Forelimb muscle (tissue), 1 donor: ENCODE data around the gene MYCL. TPM values are rescaled to one million over a fixed set of nuclear protein-coding genes. Genes with fewer than 3 reads are reported as not detected.

Experiments used
- DNase-seq: peaks from one replicate; pipeline ENCODE4 v3.0.0-alpha.2; 2013; ENCODE audit warnings: low read depth
- polyA plus RNA-seq: library from polyadenylated mRNA; unstranded; fragments of 120-200 nt; gene quantifications from one replicate; pipeline ENCODE4 v1.2.1, GENCODE V29; 2013; ENCODE audit not compliant: insufficient read length

MYCL gene
- polyA plus RNA-seq, 1 donor = 2.5 TPM

DNA sequence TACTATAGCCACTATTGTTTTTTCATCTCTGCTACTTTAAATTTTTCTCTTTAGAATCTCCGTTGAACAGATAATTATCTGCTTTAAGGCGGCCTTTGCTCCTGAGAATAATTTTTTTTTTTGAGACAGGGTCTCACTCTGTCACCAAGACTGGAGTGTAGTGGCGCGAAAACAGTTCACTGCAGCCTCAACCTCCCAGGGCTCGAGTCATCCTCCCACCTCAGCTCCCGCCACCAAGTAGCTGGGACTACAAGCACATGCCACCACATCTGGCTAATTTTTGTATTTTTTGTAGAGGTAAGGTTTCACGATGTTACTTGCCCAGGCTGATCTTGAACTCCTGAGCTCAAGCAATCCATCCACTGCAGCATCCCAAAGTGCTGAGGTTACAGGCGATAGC, 47.0 kb downstream of the MYCL start:
- DNase-seq = no peak

DNA sequence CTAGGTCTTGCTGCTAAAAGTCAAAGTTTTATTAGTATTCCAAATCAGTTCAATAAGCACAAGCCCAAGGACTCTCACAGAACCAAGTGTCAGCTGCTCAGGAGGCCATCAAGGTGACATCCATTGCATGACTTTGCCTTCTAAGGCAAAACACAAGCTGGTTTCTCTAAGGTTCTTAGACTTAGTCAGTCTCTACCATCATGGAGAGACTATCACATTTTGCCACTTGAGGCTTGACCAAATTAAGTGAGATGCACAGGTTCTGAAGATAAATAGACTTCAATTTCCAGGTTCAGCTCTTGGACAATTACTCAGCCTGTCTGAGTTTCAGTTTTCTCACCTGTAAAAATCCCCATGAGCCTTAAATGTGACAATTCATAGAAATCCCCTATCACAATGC, 47.4 kb downstream of the MYCL start:
- DNase-seq = no peak

- no peak for DNase-seq
These were observed 48.8 kb downstream of the MYCL start for GRCh38 chr1:39852876-39853275.

- no peak for DNase-seq
These were observed 49.4 kb downstream of the MYCL start for GRCh38 chr1:39852214-39852791.

GRCh38 chr1:39850606-39851216, 51.0 kb downstream of the MYCL start:
- DNase-seq = no peak

DNA sequence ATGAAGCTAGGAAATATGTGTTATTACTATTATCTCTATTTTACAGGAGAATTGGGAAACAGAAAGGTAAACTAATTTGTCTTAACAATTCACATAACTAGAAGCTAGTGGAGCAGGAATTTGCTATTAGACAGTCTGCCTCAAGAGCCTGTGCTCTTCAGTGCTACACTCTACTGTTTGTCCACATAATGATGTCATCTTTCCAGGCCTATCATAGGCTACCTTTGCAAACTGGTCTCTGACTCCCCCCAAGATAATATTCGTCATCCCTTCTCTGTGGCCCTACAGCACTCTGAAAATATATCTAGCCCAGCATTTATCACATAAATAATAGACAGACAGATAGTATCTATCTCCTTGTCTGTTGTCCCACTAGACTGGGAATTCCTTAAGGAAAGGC, 52.5 kb downstream of the MYCL start:
- DNase-seq = no peak

DNA sequence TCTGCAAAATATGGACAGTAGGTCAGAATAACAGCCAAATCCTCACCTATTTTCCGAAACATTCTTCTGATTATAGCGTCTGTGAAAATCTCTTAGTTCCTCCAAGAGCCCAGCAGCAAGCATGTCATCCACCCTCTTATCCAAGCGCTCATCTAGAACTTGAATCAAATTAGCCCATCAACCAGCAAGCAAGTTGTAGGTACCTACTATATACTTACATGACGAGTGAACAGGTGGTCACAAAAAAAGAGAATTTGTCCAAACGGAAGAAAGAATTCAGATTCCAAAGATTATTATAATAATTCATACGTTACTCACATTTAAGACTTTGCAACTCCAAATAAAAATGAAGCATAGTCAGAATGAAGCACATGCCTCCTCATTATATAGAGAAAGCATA, 53.8 kb downstream of the MYCL start:
- no peak for DNase-seq

DNA sequence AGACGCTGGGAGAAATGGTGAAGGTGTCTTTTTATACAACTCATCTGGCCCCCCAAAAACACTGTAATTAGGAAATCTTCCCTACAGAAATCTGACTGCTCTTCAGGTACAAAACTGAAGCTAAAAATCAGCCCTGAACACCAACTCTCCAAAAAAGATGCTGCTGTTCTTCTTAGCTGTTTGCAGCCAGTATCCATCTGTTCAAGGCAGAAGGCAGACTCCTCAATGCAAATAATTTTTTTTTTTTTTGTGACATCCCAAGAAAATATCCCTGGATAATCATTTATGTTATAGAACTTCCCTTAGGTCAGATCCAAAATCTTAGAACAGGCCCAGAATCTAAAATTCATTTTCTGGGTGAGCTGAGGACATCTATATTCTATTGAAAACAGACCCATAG, 54.9 kb downstream of the MYCL start:
- no peak for DNase-seq

DNA sequence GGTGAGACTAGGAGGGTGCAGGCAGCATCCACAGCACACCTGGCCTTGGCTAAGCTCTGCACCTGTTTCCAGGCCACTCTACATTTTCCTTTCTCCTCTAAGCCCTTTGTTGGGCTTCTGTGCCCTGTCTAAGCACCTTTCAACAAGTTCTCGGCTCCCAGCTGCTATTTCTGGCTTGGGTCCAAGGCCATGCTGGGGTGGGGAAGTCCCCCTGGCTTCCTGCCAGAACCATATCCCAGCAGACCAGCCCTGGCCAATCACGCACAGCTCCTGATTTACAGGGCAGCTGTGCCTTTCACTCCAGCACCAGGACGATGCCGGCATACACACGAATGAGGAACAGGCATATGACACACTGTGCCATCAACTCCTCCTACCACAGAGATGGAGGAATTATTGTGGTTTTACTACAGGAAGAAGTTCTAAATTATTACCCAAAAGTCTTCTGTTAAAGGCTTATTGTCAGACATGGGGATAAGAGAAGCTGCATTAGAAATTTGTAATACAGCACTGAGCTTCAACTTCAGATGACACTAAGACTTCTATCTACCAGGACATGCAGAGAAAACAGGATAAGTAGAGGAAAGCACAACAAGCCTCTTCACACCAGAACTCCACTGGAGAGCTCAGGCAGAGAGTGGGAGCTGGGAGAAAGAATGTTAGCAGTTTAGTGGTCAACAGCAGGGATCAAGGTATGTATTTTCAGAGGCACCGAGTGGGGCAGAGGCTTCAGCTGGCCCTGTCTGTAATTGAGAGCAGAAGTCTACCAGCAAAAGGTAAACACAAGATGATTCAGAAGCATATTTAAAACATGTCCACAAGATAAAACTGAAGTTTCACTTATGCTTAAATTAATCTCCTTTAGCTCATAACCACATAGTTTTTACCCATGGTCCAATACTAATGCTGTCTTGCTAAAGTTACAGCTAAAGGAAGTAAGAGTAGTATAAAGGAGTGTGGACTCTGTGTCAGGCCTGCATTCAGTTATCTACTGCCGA, 55.8 kb downstream of the MYCL start:
- DNase-seq = peak; percentile 48

Other genes with a start within 250 kb of the MYCL start
- 9.0 TPM for gene NT5C1A, start 229.8 kb downstream of the MYCL start, polyA plus RNA-seq
- gene HPCAL4, start 210.5 kb downstream of the MYCL start, polyA plus RNA-seq = 2.2 TPM
- gene PPIE, start 163.0 kb downstream of the MYCL start, polyA plus RNA-seq = 41.7 TPM
- not detected for gene OXCT2, start 130.6 kb downstream of the MYCL start, polyA plus RNA-seq
- 1.3 TPM for gene BMP8B, start 113.1 kb downstream of the MYCL start, polyA plus RNA-seq
- 14.3 TPM for gene TRIT1, start 18.4 kb downstream of the MYCL start, polyA plus RNA-seq
- 0.96 TPM for gene MFSD2A, start 53.2 kb upstream of the MYCL start, polyA plus RNA-seq
- gene CAP1, start 138.8 kb upstream of the MYCL start, polyA plus RNA-seq = 72.1 TPM
- gene PPT1, start 195.3 kb upstream of the MYCL start, polyA plus RNA-seq = 35.2 TPM